GM12878 (cell line): ENCODE data around the gene BICRAL. TPM values are rescaled to one million over a fixed set of nuclear protein-coding genes. Genes with fewer than 3 reads are reported as not detected.
"Not testable (repeated sequence)": the region's sequence is repeated elsewhere in the genome, so short reads cannot be mapped to it uniquely, and the experiment has no call there.

Source experiments
- ATAC-seq: fragments of 200-7000 bp; cut with Tn5 transposase; 3 replicates; pipeline ENCODE4 v1.9.1; 2020; ENCODE audit warnings: mild to moderate bottlenecking, moderate library complexity
- BruUV-seq: library from RNA; stranded (reverse); fragments of 400-500 nt; replicated peaks from 2 replicates; lab custom pipeline; 2021; lab: Mats Ljungman, UMichigan
- CTCF ChIA-PET: fragments of 300-600 bp; sonication (Branson Sonifier 250); formaldehyde crosslinking; extraction: SDS; loops from one replicate; lab custom pipeline; 2021; ENCODE audit warnings: inconsistent platforms; lab: Yijun Ruan, JAX
- POLR2A ChIA-PET: fragments of 350-600 bp; formaldehyde crosslinking; extraction: SDS; loops from one replicate; lab custom pipeline; 2021; ENCODE audit warnings: inconsistent platforms; lab: Charles Lee
- RAD21 ChIA-PET: fragments of 300-600 bp; sonication (Branson Sonifier 250); formaldehyde crosslinking; loops from one replicate; lab custom pipeline; 2023; ENCODE audit warnings: antibody characterized with exemption; ENCODE audit not compliant: unreplicated experiment; lab: Charles Lee
- SMC1A ChIA-PET: fragments of 300-600 bp; sonication (Branson Sonifier 250); formaldehyde crosslinking; loops from one replicate; lab custom pipeline; 2023; ENCODE audit not compliant: unreplicated experiment, uncharacterized antibody; lab: Charles Lee
- DNase-seq: peaks from one replicate; pipeline ENCODE4 v3.0.0-alpha.2; 2011; ENCODE audit warnings: low read depth, low spot score
- FAIRE-seq: peaks from 3 replicates; lab custom pipeline; 2011; peaks lifted over from hg19 to GRCh38; lab: Jason Lieb, UNC
- H2AFZ ChIP-seq: 2 replicates; pipeline ENCODE4 v1.6.0; 2011; ENCODE audit warnings: low read depth, low read length, control low read depth; ENCODE audit not compliant: control insufficient read depth
- H3K27ac ChIP-seq: 2 replicates; pipeline ENCODE4 v1.5.1; 2011; ENCODE audit warnings: control low read depth; ENCODE audit not compliant: control insufficient read depth, insufficient read depth
- H3K27me3 ChIP-seq, 2 experiments: replicated peaks in 1 of 2; 2 replicates each; pipeline versions ENCODE4 v1.6.0 to v1.6.1; 2011; ENCODE audit warnings: low read length in 1 of 2; ENCODE audit not compliant: control insufficient read depth in 2 of 2, insufficient read depth in 2 of 2
- H3K36me3 ChIP-seq, 2 experiments: 2 replicates each; pipeline ENCODE4 v1.5.1; 2011; ENCODE audit warnings: low read length in 1 of 2; ENCODE audit not compliant: control insufficient read depth in 2 of 2, insufficient read depth in 2 of 2
- H3K4me1 ChIP-seq: 2 replicates; pipeline ENCODE4 v1.6.1; 2011; ENCODE audit warnings: mild to moderate bottlenecking, low read length, moderate library complexity, mixed read lengths; ENCODE audit not compliant: control insufficient read depth, insufficient read depth
- H3K4me2 ChIP-seq: 2 replicates; pipeline ENCODE4 v1.6.0; 2011; ENCODE audit warnings: control low read depth; ENCODE audit not compliant: control insufficient read depth, insufficient read depth
- H3K4me3 ChIP-seq: fragments of 200-600 bp; sonication (generic); 2 replicates; pipeline ENCODE4 v1.5.1; 2016
- H3K79me2 ChIP-seq: 2 replicates; pipeline ENCODE4 v1.6.0; 2011; ENCODE audit warnings: low read length; ENCODE audit not compliant: control insufficient read depth, insufficient read depth
- H3K9ac ChIP-seq: 2 replicates; pipeline ENCODE4 v1.8.0; 2011; ENCODE audit warnings: low read length, control low read depth, mixed read lengths; ENCODE audit not compliant: control insufficient read depth, insufficient read depth
- H3K9me3 ChIP-seq: replicated peaks from 3 replicates; pipeline ENCODE4 v1.5.1; 2011; ENCODE audit warnings: mild to moderate bottlenecking, low read length; ENCODE audit not compliant: control insufficient read depth, insufficient read depth
- H4K20me1 ChIP-seq: 2 replicates; pipeline ENCODE4 v1.6.0; 2011; ENCODE audit not compliant: control insufficient read depth, insufficient read depth
- SMC3 ChIP-seq: IDR thresholded peaks from 2 replicates; pipeline ENCODE4 v1.6.1; 2011; ENCODE audit warnings: low read length, improper control_type of control experiment, borderline replicate concordance
- YY1 ChIP-seq: IDR thresholded peaks from 2 replicates; pipeline ENCODE4 v1.6.1; 2011; ENCODE audit warnings: low read depth, mild to moderate bottlenecking, low read length
- ZNF384 ChIP-seq: IDR thresholded peaks from 2 replicates; pipeline ENCODE4 v1.6.1; 2012; ENCODE audit warnings: low read depth, mild to moderate bottlenecking, low read length, improper control_type of control experiment, borderline replicate concordance
- WGBS: methylation state at CpG from one replicate; pipeline ENCODE4 v1.1.6; 2016; ENCODE audit warnings: low lambda C conversion rate; ENCODE audit not compliant: insufficient replicate concordance, insufficient coverage; ENCODE audit errors: missing lambda C conversion rate; 5-methylcytosine and 5-hydroxymethylcytosine counted together
- in situ Hi-C: fragments of 300-500 bp; cut with MboI; formaldehyde crosslinking; loops from 9 replicates; pipeline ENCODE4 v1.14.3; 2018; ENCODE audit warnings: mixed read lengths
- intact Hi-C: fragments of 100-400 bp; cut with micrococcal nuclease; formaldehyde crosslinking; loops from one replicate; pipeline ENCODE4 v1.14.2; 2022; ENCODE audit not compliant: unreplicated experiment
- polyA plus RNA-seq, 11 experiments: library from polyadenylated mRNA; depleted of rRNA in 4 of 11; unstranded in 6 of 11; stranded (reverse) in 5 of 11; fragments of >200 nt; fragmentation: Nextera tagmentation in 4 of 11; fragmentation: Illumina TruSeq in 1 of 11; extraction: Ambion mirVana in 4 of 11; extraction: Trizol in 1 of 11; gene quantifications; 1 replicate in 1 of 11; 2 replicates in 10 of 11; pipeline versions ENCODE4 v1.2.1 to v1.2.3, GENCODE V29; 2011 to 2016; ENCODE audit warnings: inconsistent platforms in 2 of 11, missing spikeins in 2 of 11, low read depth in 1 of 11
- total RNA-seq, 4 experiments: library from RNA; depleted of rRNA in 3 of 4; stranded (reverse); fragments of >200 nt in 3 of 4; fragmentation: Illumina TruSeq in 1 of 4; extraction: Trizol in 1 of 4; gene quantifications; 2 replicates each; pipeline versions ENCODE4 v1.2.1 to v1.2.3, GENCODE V29; 2013 to 2021

The BICRAL gene
- total and polyA plus RNA-seq, 10 of the 15 experiments (the other 5 are each of a cell fraction or from before 2014, with no cell fraction given), result 1.9 to 16.6 (median 8.5) TPM

- no peak overlapping the region for H3K9ac ChIP-seq
- no peaks in the 10 kb centered on the region for H3K9me3 ChIP-seq
- ATAC-seq, result no peak
- SMC1A ChIA-PET, result no interaction called here
- no peak overlapping the region for H3K27ac ChIP-seq
- no peak overlapping the region for H2AFZ ChIP-seq
- no TSS peak for BruUV-seq
- intact Hi-C loops, result no loop called here
- in situ Hi-C loops, result no loop called here
- H3K4me3 ChIP-seq, result no peak overlapping the region
- no peaks in the 10 kb centered on the region for H3K4me1 ChIP-seq
- FAIRE-seq, result no peak
- WGBS, result 97% methylated on average over 7 of the region's 7 CpGs
- TF ChIP-seq YY1, result no peak
- TF ChIP-seq SMC3, result no peak
- no peak for TF ChIP-seq ZNF384
- H3K27me3 ChIP-seq, result no peaks in the 10 kb centered on the region
- no peaks in the 10 kb centered on the region; a peak in 2 of 4 replicates for H3K36me3 ChIP-seq
- no peak for DNase-seq
- no peaks in the 10 kb centered on the region for H4K20me1 ChIP-seq
- H3K79me2 ChIP-seq, result no peaks in the 10 kb centered on the region; the same call in 1 of the 2 replicates
- POLR2A ChIA-PET, result no interaction called here
- no peak overlapping the region for H3K4me2 ChIP-seq
- CTCF ChIA-PET, result no interaction called here
- RAD21 ChIA-PET, result no interaction called here
These were observed 23.5 kb downstream of the BICRAL start for GRCh38 chr6:42805297-42805861.

- H3K4me1 ChIP-seq, SMC1A ChIA-PET, BruUV-seq, H3K4me2 ChIP-seq, H3K79me2 ChIP-seq, H3K4me3 ChIP-seq, H3K27ac ChIP-seq, RAD21 ChIA-PET, in situ Hi-C loops, H2AFZ ChIP-seq, H3K9ac ChIP-seq, intact Hi-C loops, POLR2A ChIA-PET, H4K20me1 ChIP-seq, H3K27me3 ChIP-seq, FAIRE-seq, H3K36me3 ChIP-seq, DNase-seq, ATAC-seq, H3K9me3 ChIP-seq: not testable (repeated sequence)
- over 99% methylated on average over 5 of the region's 7 CpGs for WGBS
- CTCF ChIA-PET, result interaction anchor here (0.6 to 1.1 kb wide), 2 partner anchors 12 to 104 kb away, joined by 3 read pairs; no protein-coding TSS in a partner anchor
These were observed 24.5 kb downstream of the BICRAL start for GRCh38 chr6:42806359-42806758.
